ENCODE measurements around the gene MYL4. TPM values are rescaled to one million over a fixed set of nuclear protein-coding genes. Genes with fewer than 3 reads are reported as not detected.

Gene MYL4
- total RNA-seq, 2 experiments from 2014 or later: not detected

DNA sequence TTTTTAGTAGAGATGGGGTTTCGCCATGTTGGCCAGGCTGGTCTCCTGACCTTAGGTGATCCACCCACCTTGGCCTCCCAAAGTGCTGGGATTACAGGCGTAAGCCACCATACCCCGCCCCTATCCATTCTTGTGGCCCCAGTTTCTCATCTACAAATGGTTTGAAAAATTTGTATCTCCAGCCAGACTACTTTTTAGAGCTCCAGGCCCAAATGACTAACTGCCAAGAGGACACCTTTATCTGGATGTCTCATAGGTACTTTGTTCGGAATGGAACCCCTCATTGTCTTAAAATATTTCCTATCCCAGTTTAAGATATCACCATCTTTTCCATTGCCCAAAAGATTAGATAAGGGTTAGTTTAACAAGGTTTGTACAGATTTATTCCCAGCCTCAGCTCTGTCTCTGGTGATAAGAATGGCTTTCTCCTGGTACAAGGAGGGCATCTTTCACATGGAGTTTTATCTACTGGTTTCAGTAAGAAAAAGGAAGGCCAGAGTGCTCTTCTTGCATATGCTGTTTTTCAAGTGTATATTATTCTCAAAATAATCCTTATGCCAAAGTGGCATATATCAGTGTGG is 15.1 kb upstream of the MYL4 start:
- no peak for ATAC-seq
- peaks cover 12% of the 10 kb centered on the region for H3K4me1 Mint-ChIP-seq

DNA sequence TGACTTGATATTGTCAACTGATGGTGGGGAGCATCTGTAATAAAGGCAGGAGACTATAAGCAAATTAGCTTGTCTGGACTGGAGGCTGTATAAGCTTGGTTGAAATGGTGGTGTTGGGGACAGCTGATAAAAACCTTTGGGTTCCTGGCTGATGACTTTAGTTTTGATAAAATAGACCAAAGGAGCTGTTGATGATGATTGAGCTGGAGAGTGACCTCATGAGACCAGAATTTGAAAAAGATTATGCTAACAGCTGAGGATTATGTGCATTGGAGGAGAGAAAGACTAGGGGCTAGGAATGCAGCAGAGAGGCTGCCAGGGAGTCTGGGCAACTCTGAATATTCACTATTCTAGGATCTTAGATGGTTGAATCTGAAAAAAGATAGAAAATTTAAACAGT is 11.3 kb upstream of the MYL4 start:
- intact Hi-C loops (cut with DNase I, micrococcal nuclease): no loop called here

More for the DNA sequence above, 15.1 kb upstream of the MYL4 start:
- ChIA-PET POLR2A (interaction anchor here (0.6 kb wide), 1 partner anchor 359 kb away, joined by 5 read pairs; no protein-coding TSS in a partner anchor), CTCF (interaction anchor here (1.1 kb wide), 1 partner anchor 121 kb away, joined by 3 read pairs; no protein-coding TSS in a partner anchor)
- Mint-ChIP-seq H3K27ac (no peak overlapping the region), H3K36me3 (ENCODE audit: low read depth) (no peaks in the 10 kb centered on the region), H3K27me3 (no peaks in the 10 kb centered on the region), H3K4me3 (no peak overlapping the region), H3K9me3 (ENCODE audit: low read depth) (no peaks in the 10 kb centered on the region)
- no peak for DNase-seq
- intact Hi-C loops (cut with DNase I, micrococcal nuclease): no loop called here

GRCh38 chr17:47199627-47200324 is 9.4 kb upstream of the MYL4 start:
- intact Hi-C loops (cut with DNase I, micrococcal nuclease): no loop called here
- ChIA-PET POLR2A (no interaction called here), CTCF (interaction anchor here (0.7 to 1.0 kb wide), 2 partner anchors 8 to 9 kb away, joined by 4 to 5 read pairs; partner anchors contain the start of gene MYL4)
- ATAC-seq (no peak), DNase-seq (no peak)
- H3K36me3 Mint-ChIP-seq (ENCODE audit: low read depth): no peaks in the 10 kb centered on the region
- H3K27me3 Mint-ChIP-seq: no peaks in the 10 kb centered on the region
- no peak overlapping the region for H3K4me3 Mint-ChIP-seq
- H3K4me1 Mint-ChIP-seq: peaks cover 28% of the 10 kb centered on the region
- no peaks in the 10 kb centered on the region for H3K9me3 Mint-ChIP-seq (ENCODE audit: low read depth)
- H3K27ac Mint-ChIP-seq: peak overlapping the region; percentile 48

More for the DNA sequence above, 11.3 kb upstream of the MYL4 start:
- DNase-seq (no peak), ATAC-seq (no peak)
- no peak overlapping the region for H3K27ac Mint-ChIP-seq
- no peak overlapping the region for H3K4me3 Mint-ChIP-seq
- ChIA-PET CTCF (interaction anchor here (0.6 to 1.7 kb wide), 3 partner anchors 12 to 33 kb away, joined by 3 to 4 read pairs (median 3); no protein-coding TSS in a partner anchor), POLR2A (interaction anchor here (0.6 kb wide), 1 partner anchor 9 kb away, joined by 3 read pairs; the partner anchor contains the start of gene CDC27)
- H3K4me1 Mint-ChIP-seq: peaks cover 15% of the 10 kb centered on the region
- H3K9me3 Mint-ChIP-seq (ENCODE audit: low read depth): no peaks in the 10 kb centered on the region
- H3K36me3 Mint-ChIP-seq (ENCODE audit: low read depth): no peaks in the 10 kb centered on the region
- H3K27me3 Mint-ChIP-seq: no peaks in the 10 kb centered on the region

- ChIA-PET CTCF (interaction anchor here (1.0 kb wide), 1 partner anchor 8 kb away, joined by 5 read pairs; the partner anchor contains the start of gene MYL4), POLR2A (interaction anchor here (1.1 kb wide), 1 partner anchor 13 kb away, joined by 4 read pairs; no protein-coding TSS in a partner anchor)
- intact Hi-C loops (cut with DNase I, micrococcal nuclease): no loop called here
- Mint-ChIP-seq H3K27ac (peak overlapping the region; percentile 7), H3K9me3 (ENCODE audit: low read depth) (no peaks in the 10 kb centered on the region), H3K4me1 (peaks cover 34% of the 10 kb centered on the region), H3K4me3 (no peak overlapping the region), H3K27me3 (no peaks in the 10 kb centered on the region), H3K36me3 (ENCODE audit: low read depth) (no peaks in the 10 kb centered on the region)
- ATAC-seq (no peak), DNase-seq (no peak)
Measured at GRCh38 chr17:47200325-47200664, 8.9 kb upstream of the MYL4 start.

DNA sequence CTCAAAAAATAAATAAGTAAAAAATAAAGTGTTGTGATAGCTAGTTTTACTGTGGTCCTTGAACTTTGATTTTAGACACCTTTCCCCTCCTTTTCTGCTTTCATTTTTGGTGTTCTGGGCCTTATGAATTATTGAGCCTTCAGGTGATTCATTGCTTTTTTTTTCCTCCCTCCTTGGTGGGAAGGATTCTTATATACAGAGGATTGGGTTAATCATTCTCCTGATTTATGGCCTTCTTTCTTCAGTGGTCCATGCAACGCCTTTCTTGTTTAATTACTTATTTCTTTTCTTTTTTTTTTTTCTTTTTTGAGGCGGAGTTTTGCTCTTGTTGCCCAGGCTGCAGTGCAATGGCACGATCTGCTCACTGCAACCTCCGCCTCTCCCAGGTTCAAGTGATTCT is 8.0 kb upstream of the MYL4 start:
- ChIA-PET POLR2A (interaction anchor here (0.6 to 1.1 kb wide), 2 partner anchors 14 to 45 kb away, joined by 4 read pairs; no protein-coding TSS in a partner anchor), CTCF (interaction anchor here (0.8 to 1.0 kb wide), 2 partner anchors 8 to 16 kb away, joined by 5 to 6 read pairs; partner anchors contain the start of gene MYL4)
- Mint-ChIP-seq H3K27me3 (no peaks in the 10 kb centered on the region), H3K4me3 (no peak overlapping the region), H3K4me1 (peaks cover 42% of the 10 kb centered on the region), H3K36me3 (ENCODE audit: low read depth) (no peaks in the 10 kb centered on the region), H3K27ac (peak overlapping the region; percentile 55), H3K9me3 (ENCODE audit: low read depth) (no peaks in the 10 kb centered on the region)
- ATAC-seq (no peak), DNase-seq (no peak)
- intact Hi-C loops (cut with DNase I, micrococcal nuclease): no loop called here

DNA sequence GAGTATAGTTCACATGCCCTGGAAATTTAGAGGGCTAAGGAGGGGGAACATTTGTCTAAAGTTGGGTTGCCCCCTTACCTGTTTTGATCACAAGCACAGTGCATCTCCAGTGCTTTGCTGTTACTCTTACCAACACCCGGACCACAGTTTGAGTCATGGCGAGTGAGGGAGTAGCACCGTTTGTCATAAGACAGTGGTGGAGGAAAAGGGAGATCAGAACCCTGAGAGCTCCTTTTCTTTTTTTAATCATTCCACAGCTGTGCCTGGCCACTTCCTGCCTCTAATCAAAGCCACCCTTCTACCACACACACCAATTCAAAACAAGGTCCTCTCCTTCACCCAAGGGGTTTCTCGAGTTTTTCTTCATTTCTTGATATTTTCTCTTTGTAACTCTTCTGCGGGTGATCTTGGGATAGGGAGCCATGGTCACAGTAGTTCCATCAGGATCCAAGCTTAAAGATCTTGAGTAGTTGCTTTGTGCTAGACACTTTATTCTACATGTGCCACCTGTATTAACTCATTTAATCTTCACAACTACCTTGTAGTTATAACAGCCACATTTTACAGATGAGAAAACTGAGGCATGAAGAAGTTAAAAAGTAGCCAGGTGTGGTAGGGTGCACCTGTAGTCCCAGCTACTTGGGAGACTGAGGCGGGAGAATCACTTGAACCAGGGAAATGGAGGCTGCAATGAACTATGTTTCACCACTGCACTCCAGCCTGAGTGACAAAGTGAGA is 5.0 kb upstream of the MYL4 start:
- ChIA-PET POLR2A (interaction anchor here (0.6 to 1.4 kb wide), 5 partner anchors 15 to 120 kb away, joined by 3 to 4 read pairs (median 3); partner anchors contain the start of genes CDC27 and EFCAB13), CTCF (interaction anchor here (1.0 to 3.0 kb wide), 2 partner anchors 14 to 113 kb away, joined by 3 to 12 read pairs; partner anchors contain the start of gene CDC27)
- Mint-ChIP-seq H3K9me3 (ENCODE audit: low read depth) (no peaks in the 10 kb centered on the region), H3K27ac (peak overlapping the region; percentile 90), H3K4me3 (peak overlapping the region; percentile 59), H3K36me3 (ENCODE audit: low read depth) (no peaks in the 10 kb centered on the region), H3K27me3 (no peaks in the 10 kb centered on the region), H3K4me1 (peaks cover 55% of the 10 kb centered on the region)
- peak; percentile 81 for DNase-seq
- peak; percentile 78 for ATAC-seq
- intact Hi-C loops (cut with DNase I, micrococcal nuclease): loop anchor here (1.0 to 2.0 kb wide), 2 partner anchors 15 to 137 kb away; partner anchors contain the start of gene CDC27 (in 2 of the 2)

DNA sequence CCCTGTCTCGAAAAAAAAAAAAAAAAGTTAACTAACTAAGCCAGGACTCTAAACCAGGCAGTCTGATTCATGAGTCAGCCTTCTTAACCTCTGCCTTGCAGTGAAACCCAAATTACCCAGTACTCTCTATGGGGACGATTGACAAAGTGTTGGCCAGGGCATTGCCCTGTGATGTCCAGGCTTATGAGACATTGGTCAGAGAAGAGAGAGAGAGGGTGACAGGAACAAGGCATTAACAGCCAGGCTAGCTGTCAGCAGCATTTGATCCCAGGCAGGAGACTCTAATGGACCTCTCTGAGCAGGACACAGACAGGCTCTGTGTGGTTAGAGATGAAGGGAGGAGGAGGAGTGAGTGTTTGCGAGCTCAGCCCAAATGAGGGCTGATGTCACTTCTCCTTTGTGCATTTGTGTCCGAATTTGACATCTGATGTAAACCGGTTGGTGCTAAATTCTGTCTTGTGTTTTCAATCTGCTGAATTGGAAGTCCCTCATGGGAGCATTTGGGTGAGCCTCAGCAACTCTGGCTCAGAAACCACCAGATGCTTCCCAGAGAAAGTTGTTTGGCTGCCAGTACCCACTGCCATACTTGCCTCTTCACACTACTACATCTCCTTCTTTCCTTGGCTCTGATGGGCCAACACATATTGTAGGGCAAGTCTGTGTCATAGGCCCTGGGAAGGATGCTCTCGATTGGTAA is 4.3 kb upstream of the MYL4 start:
- no peaks in the 10 kb centered on the region for H3K27me3 Mint-ChIP-seq
- POLR2A ChIA-PET: interaction anchor here (0.6 to 1.4 kb wide), 5 partner anchors 15 to 119 kb away, joined by 3 to 4 read pairs (median 3); partner anchors contain the start of genes CDC27 and EFCAB13

GRCh38 chr17:47205419-47205963 is 3.7 kb upstream of the MYL4 start:
- CTCF ChIA-PET: interaction anchor here (1.0 to 3.0 kb wide), 2 partner anchors 16 to 24 kb away, joined by 3 to 12 read pairs; partner anchors contain the start of gene CDC27
- Mint-ChIP-seq H3K4me1 (peaks cover 46% of the 10 kb centered on the region), H3K4me3 (peak overlapping the region; percentile 59), H3K27ac (peak overlapping the region; percentile 90), H3K9me3 (ENCODE audit: low read depth) (no peaks in the 10 kb centered on the region), H3K27me3 (no peaks in the 10 kb centered on the region), H3K36me3 (ENCODE audit: low read depth) (no peaks in the 10 kb centered on the region)
- POLR2A ChIA-PET: interaction anchor here (0.7 to 1.1 kb wide), 2 partner anchors 15 to 16 kb away, joined by 3 read pairs; partner anchors contain the start of gene CDC27
- ATAC-seq: peak; percentile 67
- peak; percentile 82 for DNase-seq
- intact Hi-C loops (cut with DNase I, micrococcal nuclease): loop anchor here in 1 of 2 experiments (1.0 to 2.0 kb wide), 2 partner anchors 48 to 139 kb away; partner anchors contain the start of gene ITGB3

More for the DNA sequence above, 4.3 kb upstream of the MYL4 start:
- Mint-ChIP-seq H3K27ac (peak overlapping the region; percentile 90), H3K4me3 (peak overlapping the region; percentile 59), H3K9me3 (ENCODE audit: low read depth) (no peaks in the 10 kb centered on the region), H3K4me1 (peaks cover 53% of the 10 kb centered on the region), H3K36me3 (ENCODE audit: low read depth) (no peaks in the 10 kb centered on the region)
- CTCF ChIA-PET: interaction anchor here (3.0 kb wide), 1 partner anchor 15 kb away, joined by 12 read pairs; the partner anchor contains the start of gene CDC27
- intact Hi-C loops (cut with DNase I, micrococcal nuclease): loop anchor here (1.0 to 2.0 kb wide), 3 partner anchors 16 to 138 kb away; partner anchors contain the start of genes CDC27 (in 2 of the 2) and ITGB3 (in 1 of the 2)
- ATAC-seq: peak; percentile 73
- DNase-seq: peak; percentile 51

GRCh38 chr17:47207143-47208067 is 1.7 kb upstream of the MYL4 start:
- H3K36me3 Mint-ChIP-seq (ENCODE audit: low read depth): no peaks in the 10 kb centered on the region
- POLR2A ChIA-PET: interaction anchor here (0.6 to 1.1 kb wide), 3 partner anchors 12 to 74 kb away, joined by 3 read pairs; partner anchors contain the start of gene CDC27
- peaks cover 41% of the 10 kb centered on the region for H3K4me1 Mint-ChIP-seq
- CTCF ChIA-PET: interaction anchor here (0.7 to 1.5 kb wide), 4 partner anchors 8 to 373 kb away, joined by 4 read pairs; no protein-coding TSS in a partner anchor
- DNase-seq (no peak), ATAC-seq (no peak)
- H3K27ac Mint-ChIP-seq: peak overlapping the region; percentile 30
- H3K4me3 Mint-ChIP-seq: no peak overlapping the region
- H3K27me3 Mint-ChIP-seq: no peaks in the 10 kb centered on the region
- intact Hi-C loops (cut with DNase I, micrococcal nuclease): no loop called here
- H3K9me3 Mint-ChIP-seq (ENCODE audit: low read depth): no peaks in the 10 kb centered on the region
